SJCRH30 (cell line): Measurements from ENCODE around the gene NEK8. TPM values are rescaled to one million over a fixed set of nuclear protein-coding genes. Genes with fewer than 3 reads are reported as not detected.
"Not testable (repeated sequence)": the region's sequence is repeated elsewhere in the genome, so short reads cannot be mapped to it uniquely, and the experiment has no call there.

ENCODE experiments used
- DNase-seq, 2 experiments: peaks; one replicate each; pipeline ENCODE4 v3.0.0-alpha.2; 2015 to 2020
- H3K27ac ChIP-seq: fragments of 250-450 bp; sonication (Bioruptor Pico); 2 replicates; pipeline ENCODE4 v1.5.1; 2020; ENCODE audit warnings: mild to moderate bottlenecking, moderate library complexity
- H3K27me3 ChIP-seq: fragments of 250-450 bp; sonication (Bioruptor Pico); 2 replicates; pipeline ENCODE4 v1.5.1; 2020; ENCODE audit warnings: mild to moderate bottlenecking, moderate library complexity
- H3K36me3 ChIP-seq: fragments of 250-450 bp; sonication (Bioruptor Pico); 2 replicates; pipeline ENCODE4 v1.5.1; 2020; ENCODE audit warnings: mild to moderate bottlenecking, moderate library complexity
- H3K4me1 ChIP-seq: fragments of 250-450 bp; sonication (Bioruptor Pico); 2 replicates; pipeline ENCODE4 v1.5.1; 2020; ENCODE audit warnings: mild to moderate bottlenecking, moderate library complexity
- H3K4me3 ChIP-seq: fragments of 250-450 bp; sonication (Bioruptor Pico); 2 replicates; pipeline ENCODE4 v1.5.1; 2020; ENCODE audit warnings: mild to moderate bottlenecking, moderate library complexity
- H3K9me3 ChIP-seq: fragments of 250-450 bp; sonication (Bioruptor Pico); replicated peaks from 2 replicates; pipeline ENCODE4 v1.5.1; 2020; ENCODE audit warnings: mild to moderate bottlenecking, moderate library complexity
- total RNA-seq: library from RNA; depleted of rRNA; stranded (reverse); fragments of >200 nt; shearing (Covaris generic); gene quantifications from 2 replicates; pipeline ENCODE4 v1.2.3, GENCODE V29; 2014

Gene NEK8
- total RNA-seq, 1 experiment from 2014 or later: 2.6 TPM

DNA sequence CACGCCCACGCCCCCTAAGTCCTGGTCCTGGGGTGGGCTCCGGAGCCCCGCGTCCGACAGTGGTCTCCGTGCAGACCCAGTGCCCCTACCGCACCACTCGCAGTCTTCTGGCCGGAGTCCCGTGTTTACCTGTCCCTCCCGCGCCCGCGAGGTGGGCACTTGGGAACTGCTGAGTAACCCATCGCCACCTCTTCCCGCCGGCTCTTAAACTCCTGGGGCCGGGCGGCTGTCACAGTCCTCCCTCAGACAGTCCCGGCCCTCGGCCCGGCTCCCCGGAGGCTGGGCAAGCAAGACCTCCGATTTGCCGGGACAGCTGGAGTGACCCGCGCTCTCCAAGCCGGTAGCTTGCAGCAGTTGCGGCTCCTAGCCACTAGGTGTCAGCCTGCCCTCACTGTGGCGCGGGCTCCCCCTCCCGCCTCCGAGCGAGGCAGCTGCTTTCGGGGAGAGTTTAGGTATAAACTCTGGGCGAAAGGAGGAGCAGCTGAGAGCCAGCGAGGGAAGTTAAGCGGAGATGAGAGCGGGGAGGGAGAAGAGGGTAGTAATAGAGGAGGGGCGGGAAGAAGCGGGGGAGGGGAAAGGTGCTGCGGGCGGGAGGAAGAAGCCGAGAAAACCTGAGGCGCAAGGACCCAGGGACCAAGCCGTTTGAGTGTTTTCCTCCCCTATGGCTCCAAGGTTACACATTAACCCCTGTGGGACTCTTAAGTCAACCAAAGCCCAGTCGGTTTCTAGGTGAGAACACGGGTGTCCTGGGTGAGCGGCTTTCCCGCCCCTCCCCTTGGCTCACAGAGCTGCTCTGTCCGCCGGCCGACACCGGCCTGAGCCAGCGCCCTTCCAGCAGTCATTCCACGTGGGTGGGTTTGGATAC lies 1.7 kb upstream of the NEK8 start:
- Histone ChIP-seq H3K36me3 (peaks cover 29% of the 10 kb centered on the region), H3K27ac (peak overlapping the region; percentile 83), H3K4me3 (peak overlapping the region; percentile 80), H3K4me1 (peaks cover 14% of the 10 kb centered on the region), H3K27me3 (no peaks in the 10 kb centered on the region), H3K9me3 (no peaks in the 10 kb centered on the region)
- peak; percentile 97 to 99 for DNase-seq

DNA sequence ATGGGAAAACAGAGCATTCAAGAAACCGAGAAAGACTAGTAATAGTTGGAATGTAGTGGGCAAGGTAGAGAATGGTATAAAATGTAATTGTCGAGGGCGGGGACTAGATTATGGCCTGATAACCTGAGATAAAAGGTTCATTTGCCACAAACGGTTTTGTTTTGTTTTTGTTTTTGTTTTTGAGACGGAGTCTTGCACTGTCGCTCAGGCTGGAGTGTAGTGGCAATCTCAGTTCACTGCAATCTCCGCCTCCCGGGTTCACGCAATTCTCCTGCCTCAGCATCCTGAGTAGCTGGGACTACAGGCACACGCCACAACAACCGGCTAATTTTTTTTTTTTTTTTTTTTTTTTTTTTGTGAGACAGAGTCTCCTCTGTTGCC lies 1.4 kb downstream of the NEK8 start:
- no peak overlapping the region for H3K27ac ChIP-seq

DNA sequence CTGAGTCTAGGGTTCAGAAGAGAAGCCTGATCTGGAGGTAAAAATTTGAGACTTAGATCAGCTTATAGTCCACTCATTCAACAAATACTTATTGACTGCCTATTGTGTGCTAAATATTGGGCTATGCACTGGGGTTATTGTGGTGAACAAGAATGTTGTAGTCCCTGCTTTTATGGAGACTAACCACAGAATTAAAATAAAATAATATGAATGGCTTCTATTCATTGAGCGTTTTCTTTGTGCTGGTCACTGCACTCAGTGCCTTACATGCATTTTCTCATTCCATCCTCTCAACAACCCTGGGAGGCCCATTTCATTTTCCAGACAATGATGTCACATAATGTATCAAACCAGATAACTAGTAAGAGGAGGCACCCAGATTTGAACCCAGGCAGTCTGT lies 4.8 kb downstream of the NEK8 start:
- no peaks in the 10 kb centered on the region for H3K4me1 ChIP-seq
- no peaks in the 10 kb centered on the region for H3K9me3 ChIP-seq
- no peak overlapping the region for H3K4me3 ChIP-seq
- no peak overlapping the region for H3K27ac ChIP-seq
- no peaks in the 10 kb centered on the region for H3K36me3 ChIP-seq
- no peaks in the 10 kb centered on the region for H3K27me3 ChIP-seq
- no peak for DNase-seq

More for the DNA sequence above, 1.4 kb downstream of the NEK8 start:
- H3K36me3 ChIP-seq: no peaks in the 10 kb centered on the region; the same call in 1 of the 2 replicates
- no peaks in the 10 kb centered on the region for H3K27me3 ChIP-seq
- H3K9me3 ChIP-seq: no peaks in the 10 kb centered on the region
- no peak for DNase-seq
- H3K4me3 ChIP-seq: no peak overlapping the region
- H3K4me1 ChIP-seq: peaks cover 2% of the 10 kb centered on the region

DNA sequence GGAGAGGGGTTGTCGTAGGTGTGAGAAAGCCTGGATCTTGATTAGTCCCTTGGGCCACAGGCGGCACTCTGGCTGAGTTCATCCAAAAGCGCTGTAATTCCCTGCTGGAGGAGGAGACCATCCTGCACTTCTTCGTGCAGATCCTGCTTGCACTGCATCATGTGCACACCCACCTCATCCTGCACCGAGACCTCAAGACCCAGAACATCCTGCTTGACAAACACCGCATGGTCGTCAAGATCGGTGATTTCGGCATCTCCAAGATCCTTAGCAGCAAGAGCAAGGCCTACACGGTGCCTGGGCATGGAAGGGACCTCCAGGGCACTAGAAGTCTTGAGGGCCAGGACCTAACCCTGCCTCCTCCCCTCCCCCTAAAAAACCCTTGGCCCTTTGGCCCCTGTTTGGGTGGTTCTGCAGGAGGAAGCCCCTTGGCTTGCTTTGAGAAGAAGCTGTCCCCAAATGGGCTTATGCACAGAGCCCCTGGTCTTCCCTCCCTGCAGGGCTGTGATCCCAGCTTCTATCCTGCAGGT lies 6.2 kb downstream of the NEK8 start:
- DNase-seq: no peak
- no peaks in the 10 kb centered on the region for H3K4me1 ChIP-seq
- no peak overlapping the region for H3K27ac ChIP-seq
- no peaks in the 10 kb centered on the region for H3K27me3 ChIP-seq
- H3K9me3 ChIP-seq: no peaks in the 10 kb centered on the region
- no peaks in the 10 kb centered on the region for H3K36me3 ChIP-seq
- no peak overlapping the region for H3K4me3 ChIP-seq

DNA sequence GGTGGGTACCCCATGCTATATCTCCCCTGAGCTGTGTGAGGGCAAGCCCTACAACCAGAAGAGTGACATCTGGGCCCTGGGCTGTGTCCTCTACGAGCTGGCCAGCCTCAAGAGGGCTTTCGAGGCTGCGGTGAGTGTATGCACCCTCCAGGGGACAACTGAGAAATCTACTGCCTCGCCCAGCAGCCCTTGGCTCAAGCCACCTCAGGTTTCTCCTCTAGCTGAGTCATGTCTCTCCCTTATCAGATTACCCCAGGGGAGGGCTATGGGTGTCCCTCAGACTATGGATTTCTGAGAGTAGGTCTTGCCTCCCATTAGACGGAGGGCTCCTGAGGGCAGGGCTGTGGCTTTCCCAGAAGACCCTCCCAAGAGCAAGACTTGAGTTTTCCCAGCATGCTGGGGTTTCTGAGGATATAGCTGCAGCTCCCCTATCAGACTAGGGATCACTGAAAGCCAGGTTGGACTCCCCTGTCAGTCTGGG lies 6.7 kb downstream of the NEK8 start:
- no peak overlapping the region for H3K4me3 ChIP-seq
- H3K27ac ChIP-seq: no peak overlapping the region
- no peaks in the 10 kb centered on the region for H3K36me3 ChIP-seq
- H3K9me3 ChIP-seq: no peaks in the 10 kb centered on the region
- no peaks in the 10 kb centered on the region for H3K27me3 ChIP-seq
- no peaks in the 10 kb centered on the region for H3K4me1 ChIP-seq
- DNase-seq: no peak

DNA sequence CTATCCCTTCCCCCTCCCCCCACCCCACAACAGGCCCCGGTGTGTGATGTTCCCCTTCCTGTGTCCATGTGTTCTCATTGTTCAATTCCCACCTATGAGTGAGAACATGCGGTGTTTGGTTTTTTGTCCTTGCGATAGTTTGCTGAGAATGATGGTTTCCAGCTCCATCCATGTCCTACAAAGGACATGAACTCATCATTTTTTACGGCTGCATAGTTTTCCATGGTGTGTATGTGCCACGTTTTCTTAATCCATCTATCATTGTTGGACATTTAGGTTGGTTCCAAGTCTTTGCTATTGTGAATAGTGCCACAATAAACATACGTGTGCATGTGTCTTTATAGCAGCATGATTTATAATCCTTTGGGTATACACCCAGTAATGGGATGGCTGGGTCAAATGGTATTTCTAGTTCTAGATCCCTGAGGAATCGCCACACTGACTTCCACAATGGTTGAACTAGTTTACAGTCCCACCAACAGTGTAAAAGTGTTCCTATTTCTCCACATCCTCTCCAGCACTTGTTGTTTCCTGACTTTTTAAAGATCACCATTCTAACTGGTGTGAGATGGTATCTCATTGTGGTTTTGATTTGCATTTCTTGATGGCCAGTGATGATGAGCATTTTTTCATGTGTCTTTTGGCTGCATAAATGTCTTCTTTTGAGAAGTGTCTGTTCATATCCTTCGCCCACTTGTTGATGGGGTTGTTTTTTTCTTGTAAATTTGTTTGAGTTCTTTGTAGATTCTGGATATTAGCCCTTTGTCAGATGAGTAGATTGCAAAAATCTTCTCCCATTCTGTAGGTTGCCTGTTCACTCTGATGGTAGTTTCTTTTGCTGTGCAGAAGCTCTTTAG lies 7.6 kb downstream of the NEK8 start:
- not testable (repeated sequence) for H3K9me3 ChIP-seq, H3K4me1 ChIP-seq, H3K4me3 ChIP-seq, H3K36me3 ChIP-seq, H3K27me3 ChIP-seq, H3K27ac ChIP-seq, DNase-seq

DNA sequence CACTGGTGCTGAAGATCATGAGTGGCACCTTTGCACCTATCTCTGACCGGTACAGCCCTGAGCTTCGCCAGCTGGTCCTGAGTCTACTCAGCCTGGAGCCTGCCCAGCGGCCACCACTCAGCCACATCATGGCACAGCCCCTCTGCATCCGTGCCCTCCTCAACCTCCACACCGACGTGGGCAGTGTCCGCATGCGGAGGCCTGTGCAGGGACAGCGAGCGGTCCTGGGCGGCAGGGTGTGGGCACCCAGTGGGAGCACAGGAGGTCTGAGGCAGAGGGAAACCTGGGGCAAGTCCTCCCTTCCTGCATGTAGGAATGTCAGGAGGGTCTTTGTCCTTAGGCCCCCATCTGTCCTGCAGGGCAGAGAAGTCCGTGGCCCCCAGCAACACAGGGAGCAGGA lies 8.7 kb downstream of the NEK8 start:
- no peak overlapping the region for H3K27ac ChIP-seq
- H3K4me1 ChIP-seq: peaks cover 11% of the 10 kb centered on the region
- H3K4me3 ChIP-seq: no peak overlapping the region
- H3K9me3 ChIP-seq: no peaks in the 10 kb centered on the region
- DNase-seq: no peak
- H3K36me3 ChIP-seq: no peaks in the 10 kb centered on the region
- no peaks in the 10 kb centered on the region for H3K27me3 ChIP-seq

DNA sequence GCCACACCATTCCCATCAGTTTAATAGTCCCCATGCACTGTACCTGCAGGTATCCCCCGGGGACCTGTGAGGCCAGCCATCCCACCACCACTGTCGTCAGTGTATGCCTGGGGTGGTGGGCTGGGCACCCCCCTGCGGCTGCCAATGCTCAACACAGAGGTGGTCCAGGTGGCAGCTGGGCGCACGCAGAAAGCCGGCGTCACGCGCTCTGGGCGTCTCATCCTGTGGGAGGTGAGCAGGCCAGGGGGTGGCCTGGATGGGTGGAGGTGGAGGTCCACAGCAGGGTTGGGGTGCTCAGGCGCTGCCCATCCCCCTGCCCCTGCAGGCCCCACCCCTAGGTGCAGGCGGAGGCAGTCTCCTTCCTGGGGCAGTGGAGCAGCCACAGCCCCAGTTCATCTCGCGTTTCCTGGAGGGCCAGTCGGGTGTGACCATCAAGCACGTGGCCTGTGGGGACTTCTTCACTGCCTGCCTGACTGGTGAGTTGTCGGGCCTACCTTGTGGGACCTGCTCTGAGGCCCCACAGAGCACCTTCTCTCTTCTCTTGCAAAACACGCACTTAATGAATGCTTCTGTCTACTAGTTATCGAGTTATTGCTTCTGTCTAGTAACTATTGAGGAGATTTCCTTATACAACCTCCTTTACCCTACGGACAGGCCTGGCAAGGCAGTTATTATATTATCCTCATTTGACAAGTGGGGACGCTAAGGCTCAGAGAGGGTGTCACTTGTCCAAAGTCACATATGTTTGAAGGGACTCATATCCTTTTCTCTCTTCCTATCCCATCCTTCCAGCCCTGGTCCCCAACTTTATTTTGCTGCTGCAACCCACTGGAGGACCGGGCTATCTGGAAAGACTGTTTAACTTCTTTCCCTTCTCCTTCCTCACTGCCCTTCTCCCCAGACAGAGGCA lies 9.4 kb downstream of the NEK8 start:
- H3K4me3 ChIP-seq: no peak overlapping the region
- peaks cover 12% of the 10 kb centered on the region for H3K4me1 ChIP-seq
- no peak for DNase-seq
- H3K36me3 ChIP-seq: no peaks in the 10 kb centered on the region
- no peaks in the 10 kb centered on the region for H3K9me3 ChIP-seq
- H3K27me3 ChIP-seq: no peaks in the 10 kb centered on the region
- no peak overlapping the region for H3K27ac ChIP-seq

DNA sequence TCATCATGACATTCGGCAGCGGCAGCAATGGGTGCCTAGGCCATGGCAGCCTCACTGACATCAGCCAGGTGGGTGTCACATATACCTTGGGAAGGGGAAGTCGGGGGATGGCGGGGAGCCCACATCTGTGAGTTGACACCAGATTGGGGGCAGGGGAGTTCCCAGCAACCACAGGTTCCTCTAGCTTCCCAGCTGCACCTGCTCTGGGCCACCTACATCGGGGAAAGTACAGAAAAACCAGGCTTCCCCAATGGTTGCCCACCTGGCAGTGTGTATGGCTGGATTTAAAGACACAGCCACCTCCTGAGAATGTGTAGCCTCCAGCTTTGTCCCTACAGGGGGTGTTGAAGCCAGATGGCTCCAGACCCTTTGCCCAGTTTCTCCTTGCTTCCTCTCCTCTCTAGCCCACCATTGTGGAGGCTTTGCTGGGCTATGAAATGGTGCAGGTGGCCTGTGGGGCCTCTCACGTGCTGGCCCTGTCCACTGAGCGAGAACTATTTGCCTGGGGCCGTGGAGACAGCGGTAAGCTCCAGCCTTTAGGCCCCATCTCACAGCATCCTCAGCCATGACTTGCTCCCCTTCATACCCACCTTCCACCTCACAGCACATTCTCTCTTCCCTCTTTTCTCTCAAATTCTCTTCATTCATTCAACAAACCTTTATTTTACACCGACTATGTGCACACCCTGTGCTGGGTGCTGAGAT lies 10.2 kb downstream of the NEK8 start:
- Histone ChIP-seq H3K36me3 (no peaks in the 10 kb centered on the region), H3K4me3 (no peak overlapping the region), H3K9me3 (no peaks in the 10 kb centered on the region), H3K4me1 (peaks cover 12% of the 10 kb centered on the region), H3K27me3 (no peaks in the 10 kb centered on the region), H3K27ac (no peak overlapping the region)
- DNase-seq: no peak

DNA sequence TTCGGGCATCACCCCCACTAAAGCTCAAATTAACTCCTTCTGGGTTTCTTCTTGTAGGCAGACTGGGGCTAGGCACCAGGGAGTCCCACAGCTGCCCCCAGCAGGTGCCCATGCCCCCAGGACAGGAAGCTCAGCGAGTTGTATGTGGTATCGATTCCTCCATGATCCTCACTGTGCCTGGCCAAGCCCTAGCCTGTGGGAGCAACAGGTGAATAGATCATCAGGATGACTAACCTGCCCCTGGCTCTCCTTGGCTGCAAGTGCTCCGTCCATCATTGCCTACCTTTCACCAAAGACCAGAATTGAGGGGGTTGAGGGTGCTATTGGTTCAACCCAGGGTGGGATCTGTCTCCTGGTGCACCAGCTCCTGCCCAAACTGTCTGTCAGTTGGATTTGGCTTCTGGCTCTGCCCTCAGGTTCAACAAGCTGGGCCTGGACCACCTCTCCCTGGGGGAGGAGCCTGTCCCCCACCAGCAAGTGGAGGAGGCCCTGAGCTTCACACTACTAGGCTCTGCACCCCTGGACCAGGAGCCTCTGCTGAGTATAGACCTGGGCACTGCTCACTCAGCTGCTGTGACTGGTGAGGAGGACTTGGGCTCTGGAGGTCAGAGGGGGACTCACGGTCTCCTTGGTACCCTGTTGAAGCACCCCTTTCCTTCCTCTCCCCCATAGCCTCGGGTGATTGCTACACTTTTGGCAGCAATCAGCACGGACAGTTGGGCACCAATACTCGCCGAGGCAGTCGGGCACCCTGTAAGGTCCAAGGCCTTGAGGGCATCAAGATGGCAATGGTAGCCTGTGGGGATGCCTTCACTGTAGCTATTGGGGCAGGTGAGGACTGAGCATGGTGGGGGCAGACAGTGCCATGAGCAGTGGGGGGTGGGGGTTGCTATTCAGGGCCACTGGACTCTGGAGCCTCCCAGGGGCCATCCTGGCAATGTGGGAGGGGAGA lies 12.1 kb downstream of the NEK8 start:
- peaks cover 14% of the 10 kb centered on the region for H3K4me1 ChIP-seq
- no peak for DNase-seq
- H3K36me3 ChIP-seq: peaks cover 5% of the 10 kb centered on the region; the same call in 1 of the 2 replicates
- H3K4me3 ChIP-seq: no peak overlapping the region
- no peaks in the 10 kb centered on the region for H3K9me3 ChIP-seq
- H3K27ac ChIP-seq: no peak overlapping the region
- no peaks in the 10 kb centered on the region for H3K27me3 ChIP-seq

DNA sequence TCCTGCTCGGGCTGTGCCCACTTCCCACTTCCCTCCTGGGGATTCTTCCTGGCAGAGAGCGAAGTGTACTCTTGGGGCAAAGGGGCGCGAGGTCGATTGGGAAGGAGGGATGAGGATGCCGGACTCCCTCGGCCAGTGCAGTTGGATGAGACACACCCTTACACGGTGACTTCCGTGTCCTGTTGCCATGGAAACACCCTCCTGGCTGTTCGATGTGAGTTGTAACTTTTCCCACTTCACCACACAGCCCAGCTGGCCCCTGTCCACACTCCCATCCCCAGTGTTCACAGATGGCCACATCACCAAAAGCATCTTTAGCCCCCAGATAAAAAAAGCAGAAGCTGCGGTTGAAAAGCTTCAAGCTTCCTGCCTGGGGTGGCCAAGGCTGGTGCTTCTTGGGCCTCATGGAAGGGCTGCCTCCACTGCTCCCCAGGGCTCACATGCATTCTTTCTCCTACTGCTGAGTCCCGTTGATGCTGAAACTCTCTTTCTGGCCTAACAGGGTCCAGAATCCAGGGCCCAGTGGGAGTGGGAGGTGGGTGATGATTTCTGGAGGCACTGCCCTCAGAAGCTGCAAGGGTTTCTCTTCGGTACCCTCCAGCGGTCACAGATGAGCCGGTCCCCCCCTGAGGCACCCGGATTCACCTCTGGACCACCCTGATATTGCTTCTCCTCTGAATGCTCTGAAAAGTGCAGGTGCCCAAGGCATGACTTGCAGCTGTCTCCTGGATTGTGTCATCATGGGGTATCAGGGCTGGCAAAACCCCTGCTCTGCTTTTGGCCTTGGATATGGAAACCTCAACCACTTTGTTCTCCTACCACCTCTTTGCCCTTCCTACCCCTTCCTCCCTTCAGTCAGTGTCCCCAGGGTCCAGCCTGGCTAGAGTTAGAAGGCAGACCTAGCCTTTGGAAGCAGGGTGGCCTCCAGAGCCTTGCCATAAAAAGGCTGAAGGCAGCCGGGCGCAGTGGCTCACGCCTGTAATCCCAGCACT lies 13.1 kb downstream of the NEK8 start:
- H3K27ac ChIP-seq: peak overlapping the region; percentile 27; the same call in 1 of the 2 replicates

More for the DNA sequence above, 13.1 kb downstream of the NEK8 start:
- no peak overlapping the region for H3K4me3 ChIP-seq
- DNase-seq: peak; percentile 49 to 68
- peaks cover 24% of the 10 kb centered on the region for H3K4me1 ChIP-seq
- peaks cover 14% of the 10 kb centered on the region; the same call in 1 of the 2 replicates for H3K36me3 ChIP-seq
- H3K9me3 ChIP-seq: no peaks in the 10 kb centered on the region
- no peaks in the 10 kb centered on the region for H3K27me3 ChIP-seq
